T-helper 2 cell (primary cell): Measurements from ENCODE around the gene DLST.

Experiments
- DNase-seq, 5 experiments: peaks; one replicate each; pipeline versions ENCODE4 v3.0.0 to v3.0.0-alpha.2; 2012 to 2022

Gene DLST

GRCh38 chr14:74897642-74898041, 15.9 kb downstream of the DLST start:
- no peak for DNase-seq

GRCh38 chr14:74898083-74898482, 16.4 kb downstream of the DLST start:
- no peak for DNase-seq

GRCh38 chr14:74898694-74899093, 17.0 kb downstream of the DLST start:
- no peak for DNase-seq

- no peak for DNase-seq
Measured at GRCh38 chr14:74902941-74903705, 21.4 kb downstream of the DLST start.

GRCh38 chr14:74904635-74905503, 23.2 kb downstream of the DLST start:
- DNase-seq = no peak

GRCh38 chr14:74905595-74906142, 24.0 kb downstream of the DLST start:
- DNase-seq = peak; percentile 58 to 73 (median 61)

GRCh38 chr14:74906925-74907521, 25.3 kb downstream of the DLST start:
- DNase-seq = no peak

GRCh38 chr14:74907744-74908143, 26.0 kb downstream of the DLST start:
- no peak for DNase-seq

GRCh38 chr14:74908861-74909341, 27.2 kb downstream of the DLST start:
- no peak for DNase-seq

GRCh38 chr14:74909501-74909900, 27.8 kb downstream of the DLST start:
- DNase-seq = no peak

- DNase-seq = no peak
Measured at GRCh38 chr14:74909911-74910310, 28.2 kb downstream of the DLST start.

- DNase-seq = no peak
Measured at GRCh38 chr14:74910556-74910955, 28.8 kb downstream of the DLST start.

GRCh38 chr14:74911221-74911620, 29.5 kb downstream of the DLST start:
- DNase-seq = no peak

- no peak for DNase-seq
Measured at GRCh38 chr14:74911704-74912103, 30.0 kb downstream of the DLST start.

- DNase-seq = no peak
Measured at GRCh38 chr14:74912111-74912510, 30.4 kb downstream of the DLST start.

GRCh38 chr14:74912801-74913200, 31.1 kb downstream of the DLST start:
- DNase-seq = no peak

- no peak for DNase-seq
Measured at GRCh38 chr14:74913393-74913910, 31.7 kb downstream of the DLST start.

- no peak for DNase-seq
Measured at GRCh38 chr14:74913986-74914573, 32.4 kb downstream of the DLST start.

GRCh38 chr14:74915426-74915825, 33.7 kb downstream of the DLST start:
- no peak for DNase-seq

GRCh38 chr14:74915826-74916225, 34.1 kb downstream of the DLST start:
- DNase-seq = no peak

- no peak for DNase-seq
Measured at GRCh38 chr14:74917178-74917543, 35.4 kb downstream of the DLST start.

GRCh38 chr14:74917646-74918081, 35.9 kb downstream of the DLST start:
- no peak for DNase-seq
